K562 (cell line): ENCODE measurements around the gene UNC5B. TPM values are rescaled to one million over a fixed set of nuclear protein-coding genes. Genes with fewer than 3 reads are reported as not detected.
A peak's percentile ranks its signal among the peaks of the same experiment; 100 is the strongest.

Experiments
- CBX1 ChIP-seq: sonication (generic); IDR thresholded peaks from 2 replicates; pipeline ENCODE4 v1.6.1; 2016; ENCODE audit warnings: antibody characterized with exemption, low read depth, mild to moderate bottlenecking
- CBX5 ChIP-seq: IDR thresholded peaks from 2 replicates; pipeline ENCODE4 v1.6.1; 2014; ENCODE audit warnings: low read depth, borderline replicate concordance
- CXXC5 ChIP-seq: fragments of 250-450 bp; sonication (Bioruptor Pico); IDR thresholded peaks from 2 replicates; pipeline ENCODE4 v1.8.0; 2022; ENCODE audit warnings: inconsistent platforms, mild to moderate bottlenecking, moderate library complexity
- E2F6 ChIP-seq, 2 experiments: IDR thresholded peaks; 2 replicates each; pipeline ENCODE4 v1.6.1; 2011; ENCODE audit warnings: borderline replicate concordance in 1 of 2, control low read depth in 1 of 2, low read depth in 1 of 2, low read length in 1 of 2, mild to moderate bottlenecking in 1 of 2, mixed read lengths in 1 of 2, moderate library complexity in 1 of 2; ENCODE audit not compliant: insufficient read depth in 1 of 2, insufficient read length in 1 of 2, poor library complexity in 1 of 2, severe bottlenecking in 1 of 2; ENCODE audit errors: extremely low read depth in 1 of 2
- KDM2B ChIP-seq: fragments of 250-450 bp; sonication (Bioruptor Pico); IDR thresholded peaks from 2 replicates; pipeline ENCODE4 v1.8.0; 2021; ENCODE audit warnings: mild to moderate bottlenecking, moderate library complexity
- KDM5B ChIP-seq: fragments of 200-600 bp; sonication (generic); IDR thresholded peaks from 2 replicates; pipeline ENCODE4 v1.6.1; 2012; ENCODE audit warnings: low read depth, mild to moderate bottlenecking, moderate library complexity, low read length, control low read depth, inconsistent platforms; ENCODE audit not compliant: insufficient replicate concordance
- MAZ ChIP-seq, 2 experiments: fragments of 450-650 bp in 1 of 2; sonication (generic) in 1 of 2; formaldehyde crosslinking; IDR thresholded peaks in 1 of 2; conservative IDR thresholded peaks in 1 of 2; 2 replicates each; pipeline versions ENCODE4 v1.4.0 to v1.5.0; 2020; ENCODE audit warnings: mild to moderate bottlenecking in 1 of 2, missing genetic modification reagents in 1 of 2
- NR2C2 ChIP-seq, 2 experiments: fragments of 200-800 bp in 1 of 2; sonication (Bioruptor generic) in 1 of 2; sonication (generic) in 1 of 2; formaldehyde crosslinking in 1 of 2; IDR thresholded peaks; 2 replicates each; pipeline versions ENCODE4 v1.6.1 to v1.8.0; 2016 to 2022; ENCODE audit warnings: mild to moderate bottlenecking in 1 of 2, missing compliant biosample characterization in 1 of 2, missing genetic modification characterization in 1 of 2, missing genetic modification reagents in 1 of 2
- REST ChIP-seq, 2 experiments: fragments of 450-650 bp; formaldehyde crosslinking in 1 of 2; IDR thresholded peaks; 2 replicates each; pipeline versions ENCODE4 v1.4.0 to v1.6.1; 2014 to 2020; ENCODE audit warnings: mild to moderate bottlenecking in 2 of 2, borderline replicate concordance in 1 of 2, low read depth in 1 of 2
- SMAD4 ChIP-seq: fragments of 250-450 bp; sonication (Bioruptor Pico); conservative IDR thresholded peaks from 2 replicates; pipeline ENCODE4 v1.8.0; 2021; ENCODE audit warnings: inconsistent platforms, mild to moderate bottlenecking, moderate library complexity
- ZFP36 ChIP-seq: fragments of 150-350 bp; IDR thresholded peaks from 2 replicates; pipeline ENCODE4 v1.6.1; 2018; ENCODE audit warnings: low read length, low read depth; ENCODE audit not compliant: partially characterized antibody
- ZNF75A ChIP-seq: fragments of 450-650 bp; formaldehyde crosslinking; IDR thresholded peaks from 2 replicates; pipeline ENCODE4 v1.4.0; 2020; ENCODE audit warnings: mild to moderate bottlenecking
- polyA plus RNA-seq, 8 experiments: library from polyadenylated mRNA; depleted of rRNA in 4 of 8; stranded (reverse) in 5 of 8; unstranded in 3 of 8; fragments of >200 nt; fragmentation: Nextera tagmentation in 2 of 8; fragmentation: Illumina TruSeq in 1 of 8; extraction: Ambion mirVana in 2 of 8; extraction: Trizol in 1 of 8; gene quantifications; 2 replicates each; pipeline versions ENCODE4 v1.2.1 to v1.2.3, GENCODE V29; 2011 to 2014; ENCODE audit warnings: inconsistent platforms in 1 of 8, missing spikeins in 1 of 8
- total RNA-seq, 7 experiments: library from RNA; depleted of rRNA in 6 of 7; stranded (reverse); fragments of >200 nt in 6 of 7; fragmentation: Illumina TruSeq in 2 of 7; extraction: Trizol in 2 of 7; gene quantifications; 2 replicates each; pipeline versions ENCODE4 v1.2.1 to v1.2.3, GENCODE V29; 2011 to 2021; ENCODE audit warnings: low replicate concordance in 1 of 7

The UNC5B gene
- total and polyA plus RNA-seq, 9 of the 15 experiments (the other 6 are each of a cell fraction or from before 2014, with no cell fraction given), result 0.10 to 8.4 (median 2.1) TPM

- TF ChIP-seq REST (IDR thresholded peaks at IDR 0.05; ENCODE audit: borderline replicate concordance) (peak; percentile 91), REST (CRISPR knock-in tag; IDR thresholded peaks at IDR 0.05; ENCODE audit: low read depth) (peak; percentile 84; the same call in 1 of the 2 replicates), E2F6 (IDR thresholded peaks at IDR 0.05; ENCODE audit: borderline replicate concordance in 1 of 2, extremely low read depth in 1 of 2, insufficient read depth in 1 of 2, insufficient read length in 1 of 2, low read depth in 1 of 2, low read length in 1 of 2, poor library complexity in 1 of 2, severe bottlenecking in 1 of 2) (peak in 1 of 2 experiments; percentile 63), NR2C2 (CRISPR knock-in tag; IDR thresholded peaks at IDR 0.05) (no peak), NR2C2 (tag; IDR thresholded peaks at IDR 0.05) (peak; percentile 22; the same call in 1 of the 2 replicates), CBX5 (no peak), SMAD4 (peak; percentile 98), CBX1 (peak; percentile 58; the same call in 1 of the 2 replicates), KDM5B (peak; percentile 66), ZFP36 (peak; percentile 19), ZNF75A (CRISPR knock-in tag) (no peak), CXXC5 (CRISPR knock-in tag) (peak; percentile 93), KDM2B (CRISPR knock-in tag) (peak; percentile 90), MAZ (CRISPR knock-in tag; conservative IDR thresholded peaks at IDR 0.05 in 1 of 2, IDR thresholded peaks at IDR 0.05 in 1 of 2) (peak; percentile 85 to 92)
Measured at GRCh38 chr10:71212318-71213126, at the start of gene UNC5B (continued).
